ENCODE measurements around the gene POLR1C. TPM values are rescaled to one million over a fixed set of nuclear protein-coding genes. Genes with fewer than 3 reads are reported as not detected.
"Not testable (repeated sequence)": the region's sequence is repeated elsewhere in the genome, so short reads cannot be mapped to it uniquely, and the experiment has no call there.

The POLR1C gene
- total RNA-seq = 10 to 100 TPM; 17.5 to 27.8 (median 24.1) TPM
- 10 to 100 TPM; 23.4 to 64.5 (median 43.2) TPM for polyA plus RNA-seq
- long read RNA-seq, donor 1, partial matches to known transcripts = 3 of 4 reads
- long read RNA-seq, donor 1, other reads (novel, unspliced or antisense) = 1 of 4 reads
- long read RNA-seq, donor 2, partial matches to known transcripts = 3 of 11 reads
- long read RNA-seq, donor 2, other reads (novel, unspliced or antisense) = 3 of 11 reads

- intact Hi-C loops (cut with DNase I) = loop anchor here in 1 of 2 donors (10.0 kb wide), 1 partner anchor 622 kb away; a partner anchor contains a TSS
- no peaks in the 10 kb centered on the region for H3K9me3 ChIP-seq
- H3K36me3 ChIP-seq (ENCODE audit: insufficient read depth in 1 of 2, low read depth in 1 of 2) = peaks cover 19 to 69% of the 10 kb centered on the region in 2 donors
- no peaks in the 10 kb centered on the region for H3K27me3 ChIP-seq (ENCODE audit: insufficient read depth in 3 of 3, low read length in 2 of 3)
- H3K4me3 ChIP-seq = peak within 1 kb of the TSS; percentile 94
- 0% methylated on average over 57 of the region's 57 CpGs for WGBS, 3 donors
- peak within 1 kb of the TSS; percentile 94 for H3K27ac ChIP-seq
- no peak for TF ChIP-seq CTCF (IDR thresholded peaks at IDR 0.05)
- H3K4me1 ChIP-seq = peaks cover 34% of the 10 kb centered on the region
- DNase-seq = peak; percentile 96 to 98
- peak; percentile 95 to 98 (median 97) for ATAC-seq
Measured at GRCh38 chr6:43516697-43517504, at the start of gene POLR1C, which contains the start of gene YIPF3. TSS of gene POLR1C (plus strand) at chr6:43517089. CDS start at chr6:43517110, 21 bp downstream. TSS of gene YIPF3 (minus strand) at chr6:43516926. CDS start at chr6:43516807, 119 bp downstream.

GRCh38 chr6:43467265-43467664 is 49.6 kb upstream of the POLR1C start:
- H3K27ac ChIP-seq; H3K9me3 ChIP-seq; ATAC-seq; DNase-seq; H3K4me3 ChIP-seq; H3K36me3 ChIP-seq (ENCODE audit: insufficient read depth in 1 of 2, low read depth in 1 of 2); intact Hi-C loops (cut with DNase I); H3K4me1 ChIP-seq: not testable (repeated sequence)
- H3K27me3 ChIP-seq (ENCODE audit: insufficient read depth in 3 of 3, low read length in 2 of 3) = peaks cover 0 to 20% (median 0%) of the 10 kb centered on the region in 3 donors
- WGBS, 3 donors = 59 to 60% (median 60%) methylated on average over 5 of the region's 5 CpGs

- H3K9me3 ChIP-seq = no peaks in the 10 kb centered on the region
- WGBS, 3 donors = 74 to 79% (median 78%) methylated on average over 4 of the region's 4 CpGs
- intact Hi-C loops (cut with DNase I) = no loop called here
- H3K27ac ChIP-seq = no peak overlapping the region
- DNase-seq (no peak), ATAC-seq (no peak)
- no peak overlapping the region for H3K4me3 ChIP-seq
- H3K27me3 ChIP-seq (ENCODE audit: insufficient read depth in 3 of 3, low read length in 2 of 3) = peaks cover 0 to 16% (median 0%) of the 10 kb centered on the region in 3 donors
- no peaks in the 10 kb centered on the region for H3K36me3 ChIP-seq (ENCODE audit: insufficient read depth in 1 of 2, low read depth in 1 of 2)
- TF ChIP-seq CTCF (IDR thresholded peaks at IDR 0.05) = no peak
- H3K4me1 ChIP-seq = no peaks in the 10 kb centered on the region
Measured at GRCh38 chr6:43467752-43468151, 49.1 kb upstream of the POLR1C start.

GRCh38 chr6:43468240-43468639 is 48.6 kb upstream of the POLR1C start:
- H3K4me1 ChIP-seq = no peaks in the 10 kb centered on the region

More at GRCh38 chr6:43468240-43468639, 48.6 kb upstream of the POLR1C start:
- no peak for TF ChIP-seq CTCF (IDR thresholded peaks at IDR 0.05)
- H3K9me3 ChIP-seq = no peaks in the 10 kb centered on the region
- H3K36me3 ChIP-seq (ENCODE audit: insufficient read depth in 1 of 2, low read depth in 1 of 2) = no peaks in the 10 kb centered on the region
- H3K4me3 ChIP-seq = no peak overlapping the region
- peaks cover 0 to 14% (median 0%) of the 10 kb centered on the region in 3 donors for H3K27me3 ChIP-seq (ENCODE audit: insufficient read depth in 3 of 3, low read length in 2 of 3)
- ATAC-seq (no peak), DNase-seq (no peak)
- WGBS, 3 donors = 67 to 74% (median 73%) methylated on average over 4 of the region's 4 CpGs
- H3K27ac ChIP-seq = no peak overlapping the region
- intact Hi-C loops (cut with DNase I) = no loop called here
